Measurements from ENCODE around the gene PPIE.
"Not testable (repeated sequence)": the region's sequence is repeated elsewhere in the genome, so short reads cannot be mapped to it uniquely, and the experiment has no call there.

The PPIE gene

DNA sequence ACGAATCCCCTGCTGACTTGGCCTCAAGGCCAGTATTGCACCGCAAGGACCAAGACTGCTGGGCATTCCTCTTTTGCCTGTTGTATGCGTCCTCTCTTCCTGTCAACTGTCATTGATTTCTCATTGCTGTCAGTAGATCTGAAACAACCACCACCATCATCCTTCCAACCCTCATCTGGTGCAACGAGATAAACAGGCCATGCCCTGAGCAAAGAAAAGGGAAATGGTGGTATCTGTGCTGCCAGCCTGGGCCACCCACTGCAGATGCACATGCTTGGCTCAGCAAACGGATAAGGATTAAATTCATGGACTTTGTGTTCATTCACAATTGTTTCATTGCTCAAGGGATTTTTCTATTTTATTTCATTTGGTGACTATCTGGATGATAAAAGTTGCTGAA, 18.8 kb downstream of the PPIE start:
- no peak for DNase-seq (ENCODE audit: low read depth in 1 of 2, low spot score in 1 of 2)

- no peak for DNase-seq (ENCODE audit: low read depth in 1 of 2, low spot score in 1 of 2)
Measured at GRCh38 chr1:39758556-39759435, 20.1 kb downstream of the PPIE start.

GRCh38 chr1:39759436-39759726, 20.7 kb downstream of the PPIE start:
- DNase-seq (ENCODE audit: low read depth in 1 of 2, low spot score in 1 of 2) = no peak

GRCh38 chr1:39760074-39761008, 21.7 kb downstream of the PPIE start:
- no peak for DNase-seq (ENCODE audit: low read depth in 1 of 2, low spot score in 1 of 2)

GRCh38 chr1:39761016-39761415, 22.3 kb downstream of the PPIE start:
- DNase-seq (ENCODE audit: low read depth in 1 of 2, low spot score in 1 of 2) = no peak

DNA sequence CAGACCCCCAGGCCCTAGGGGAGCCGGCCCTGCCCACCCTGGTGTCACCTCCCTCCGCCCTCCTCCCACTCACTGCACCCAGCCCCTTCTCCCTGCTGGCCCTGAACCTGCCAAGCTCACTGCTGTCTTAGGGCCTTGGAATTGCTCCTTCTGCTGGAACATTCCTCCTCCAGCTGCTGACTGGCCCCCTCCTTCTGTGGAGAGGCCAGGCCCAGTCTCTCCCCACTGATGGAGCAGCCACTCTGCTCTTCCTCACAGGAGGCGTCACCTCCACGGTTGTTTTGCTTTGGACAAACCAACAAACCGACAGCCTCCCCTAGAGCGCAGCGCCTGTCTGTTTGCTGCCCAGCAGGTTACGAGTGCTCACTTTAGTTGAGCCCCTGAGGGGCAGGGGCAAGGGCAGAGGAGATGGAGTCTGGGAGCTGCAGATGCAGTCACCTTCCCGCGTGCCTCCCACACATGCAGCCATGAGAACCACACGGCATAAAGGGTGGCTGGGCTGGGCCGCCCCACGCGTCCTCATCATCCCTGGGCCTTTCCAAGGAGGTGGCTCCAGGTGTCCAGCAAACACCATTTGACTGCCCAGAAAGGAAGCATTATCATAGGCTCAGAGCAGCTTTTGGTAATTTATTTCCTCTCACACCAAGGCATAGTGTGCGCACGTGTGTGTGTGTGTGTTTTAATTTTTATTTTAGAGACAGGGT, 23.0 kb downstream of the PPIE start:
- no peak for DNase-seq (ENCODE audit: low read depth in 1 of 2, low spot score in 1 of 2)

- DNase-seq (ENCODE audit: low read depth in 1 of 2, low spot score in 1 of 2) = no peak
Measured at GRCh38 chr1:39762550-39763540, 24.2 kb downstream of the PPIE start.

DNA sequence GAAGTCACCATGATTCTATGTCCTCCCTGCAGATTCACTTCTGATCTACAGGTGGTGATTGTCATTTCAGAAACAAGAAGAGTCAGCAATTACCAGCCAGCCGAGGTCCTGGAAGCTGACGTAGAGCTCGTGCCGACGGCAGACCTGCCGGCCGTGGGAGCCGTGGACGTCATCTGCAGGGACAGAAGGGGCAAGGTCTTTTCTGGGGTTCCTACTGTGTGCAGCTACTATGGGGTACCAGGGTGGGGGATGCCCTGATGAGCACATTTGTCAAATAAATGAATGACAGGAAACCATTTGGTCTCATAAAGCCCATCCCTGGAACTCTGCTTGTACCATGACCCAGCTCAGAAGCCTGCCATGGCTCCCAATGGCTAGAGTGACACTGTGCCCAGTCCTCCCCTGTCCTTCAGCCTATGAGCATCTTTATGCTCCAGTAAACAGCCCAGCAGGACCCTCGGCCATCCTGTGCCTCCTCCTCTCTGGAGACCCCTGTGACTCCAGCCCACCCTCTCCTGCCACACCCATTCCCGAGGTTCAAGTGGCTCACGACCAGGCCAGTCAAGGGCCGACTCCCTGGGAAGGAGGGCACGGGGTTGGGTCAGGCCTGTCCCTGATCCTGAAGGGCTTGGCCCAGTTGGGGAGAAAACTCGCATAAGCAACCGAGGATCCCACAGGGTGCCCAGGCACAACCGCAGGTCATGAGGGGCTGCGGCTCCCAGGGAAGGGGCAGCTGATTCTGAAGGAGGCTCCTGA, 25.1 kb downstream of the PPIE start:
- DNase-seq (ENCODE audit: low read depth in 1 of 2, low spot score in 1 of 2) = not testable (repeated sequence)

DNA sequence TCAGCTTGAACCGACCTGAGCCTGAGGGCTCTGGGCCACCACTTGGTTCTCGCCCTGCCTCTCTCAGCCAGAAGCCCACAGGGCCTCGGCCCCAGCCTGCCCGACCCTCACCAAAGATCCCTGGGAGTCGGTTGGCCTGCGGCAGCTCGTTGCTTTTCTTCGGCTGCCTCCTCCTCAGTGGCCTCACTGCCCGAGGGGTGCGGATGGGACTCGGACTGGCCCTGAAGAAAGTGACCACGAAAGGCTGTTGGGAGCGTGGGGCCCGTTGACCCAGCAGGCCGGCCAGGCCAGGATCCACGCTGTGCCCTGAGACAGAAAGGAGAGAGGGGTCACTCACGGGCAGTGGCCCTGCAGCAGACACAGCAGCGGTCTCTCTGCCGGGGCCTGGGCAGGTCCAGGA, 25.8 kb downstream of the PPIE start:
- not testable (repeated sequence) for DNase-seq (ENCODE audit: low read depth in 1 of 2, low spot score in 1 of 2)

DNA sequence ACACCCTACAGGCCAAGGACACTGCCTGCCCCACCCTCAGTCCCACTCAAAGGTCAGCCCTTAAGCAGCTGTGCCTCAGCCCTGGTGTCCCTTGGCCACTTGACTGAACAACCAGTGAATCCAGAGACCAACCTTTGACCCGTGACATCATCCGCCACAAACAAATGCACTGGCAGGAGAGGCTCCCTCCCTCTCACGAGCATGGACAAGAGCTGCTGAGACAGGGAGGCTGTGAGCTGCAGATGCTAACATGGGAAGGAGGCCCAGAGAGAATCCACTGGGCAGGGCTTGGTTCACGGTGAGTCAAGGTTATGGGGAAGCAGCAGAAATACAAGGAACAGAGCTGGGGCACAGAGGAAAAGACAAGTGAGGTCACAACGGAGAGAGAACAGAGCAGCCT, 27.8 kb downstream of the PPIE start:
- not testable (repeated sequence) for DNase-seq (ENCODE audit: low read depth in 1 of 2, low spot score in 1 of 2)

DNA sequence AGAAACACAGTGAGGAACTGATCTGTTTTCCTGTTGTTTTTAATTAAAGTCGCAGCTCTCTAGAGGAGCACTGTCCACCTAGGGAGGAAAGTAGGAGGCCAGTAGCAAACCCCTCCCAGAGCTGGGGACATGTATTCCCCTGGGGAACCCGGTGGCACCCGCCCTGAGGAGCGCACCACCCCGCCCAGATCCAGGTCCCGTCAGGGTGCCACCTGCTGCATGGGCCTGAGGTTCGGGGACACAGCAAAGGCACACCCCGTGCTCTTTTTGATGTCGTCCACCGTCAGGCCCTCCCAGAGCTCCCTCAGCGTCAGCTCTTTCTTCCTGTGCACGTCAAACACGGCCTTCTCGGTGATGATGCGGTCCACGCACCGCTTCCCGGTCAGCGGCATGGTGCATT, 30.8 kb downstream of the PPIE start:
- not testable (repeated sequence) for DNase-seq (ENCODE audit: low read depth in 1 of 2, low spot score in 1 of 2)

DNA sequence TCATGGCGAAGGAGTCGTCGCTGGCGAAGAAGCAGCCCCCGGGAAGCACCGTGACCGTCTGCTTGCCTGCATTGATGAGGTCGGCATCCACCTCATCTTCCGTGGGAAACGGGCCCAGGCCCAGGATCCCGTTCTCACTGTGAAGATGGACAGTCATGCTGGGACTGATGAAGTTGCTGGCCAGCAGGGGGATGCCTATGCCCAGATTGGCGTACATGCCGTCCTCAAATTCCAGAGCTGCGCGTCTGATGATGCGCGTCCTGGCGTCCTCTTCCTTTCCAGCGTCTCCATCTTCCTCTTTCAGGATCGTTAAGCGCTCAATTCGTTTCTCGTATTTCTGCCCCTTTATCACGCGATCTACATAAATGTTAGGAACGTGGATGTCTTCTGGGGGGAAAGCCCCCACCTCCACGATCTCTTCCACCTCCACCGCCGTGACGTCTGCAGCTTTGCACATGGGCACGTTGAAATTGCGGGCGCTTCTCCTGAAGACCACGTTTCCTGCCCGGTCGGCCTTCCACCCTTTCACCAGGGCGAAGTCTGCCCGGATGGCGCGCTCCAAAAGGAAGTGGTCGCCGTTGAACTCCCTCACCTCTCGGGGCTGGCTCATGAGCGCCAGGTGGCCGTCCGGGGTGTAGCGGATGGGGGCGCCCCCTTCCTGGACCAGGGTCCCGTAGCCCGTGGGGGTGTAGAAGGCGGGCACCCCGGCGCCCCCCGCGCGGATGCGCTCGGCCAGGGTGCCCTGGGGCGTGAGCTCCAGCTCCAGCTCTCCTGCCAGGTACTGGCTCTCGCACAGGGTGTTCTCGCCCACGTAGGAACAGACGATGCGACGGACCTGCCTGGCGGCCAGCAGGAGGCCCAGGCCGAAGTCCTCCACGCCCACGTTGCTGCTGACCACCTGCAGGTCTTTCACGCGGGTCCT, 31.7 kb downstream of the PPIE start:
- DNase-seq (ENCODE audit: low read depth in 1 of 2, low spot score in 1 of 2) = peak in 1 of 2 donors; percentile 32

- not testable (repeated sequence) for DNase-seq (ENCODE audit: low read depth in 1 of 2, low spot score in 1 of 2)
Measured at GRCh38 chr1:39771022-39771532, 32.4 kb downstream of the PPIE start, which contains the start of gene OXCT2. Gene OXCT2, minus strand, starts transcription at chr1:39771348. Its CDS starts 93 bp downstream, at chr1:39771255.

- not testable (repeated sequence) for DNase-seq (ENCODE audit: low read depth in 1 of 2, low spot score in 1 of 2)
Measured at GRCh38 chr1:39773369-39773979, 34.8 kb downstream of the PPIE start.

DNA sequence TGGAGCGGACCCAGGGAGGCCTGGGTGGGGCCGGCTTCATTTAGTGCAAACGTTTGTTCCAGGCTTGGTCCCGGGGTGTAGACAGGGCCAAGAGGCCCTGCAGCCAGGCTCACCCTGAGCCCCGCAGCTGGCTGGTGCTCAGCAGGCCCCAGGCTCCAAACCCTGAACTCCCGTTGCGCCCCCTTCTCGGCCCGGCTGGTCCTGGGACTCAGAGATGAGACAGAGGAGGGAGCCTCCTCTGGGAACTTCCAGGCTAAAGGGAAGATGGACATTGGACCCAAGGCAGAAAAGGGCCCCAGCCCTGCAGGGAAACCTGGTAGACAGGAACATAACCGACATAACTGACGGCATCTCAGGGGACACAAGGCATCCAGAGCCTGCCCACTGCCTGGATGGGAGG, 36.5 kb downstream of the PPIE start:
- DNase-seq (ENCODE audit: low read depth in 1 of 2, low spot score in 1 of 2) = not testable (repeated sequence)

GRCh38 chr1:39775676-39776399, 37.2 kb downstream of the PPIE start:
- DNase-seq (ENCODE audit: low read depth in 1 of 2, low spot score in 1 of 2) = not testable (repeated sequence)

DNA sequence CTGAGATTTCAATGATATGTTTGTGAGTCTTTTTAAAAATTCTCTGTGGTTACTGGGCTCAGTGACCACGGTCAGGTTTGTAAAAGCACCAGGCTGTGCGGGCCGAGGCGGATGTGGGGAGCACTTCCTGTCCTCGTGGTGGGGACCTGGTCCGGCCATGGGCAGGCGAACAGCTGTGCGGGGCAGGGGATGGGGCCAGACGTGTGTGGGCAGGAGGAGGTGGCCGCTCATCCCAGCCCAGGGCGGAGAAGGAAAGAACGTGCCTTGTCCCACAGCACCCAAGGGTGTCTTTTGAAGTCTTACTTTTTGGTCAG, 37.7 kb downstream of the PPIE start:
- no peak for DNase-seq (ENCODE audit: low read depth in 1 of 2, low spot score in 1 of 2)
